Measurements from ENCODE around the gene DRAXIN.

DNA sequence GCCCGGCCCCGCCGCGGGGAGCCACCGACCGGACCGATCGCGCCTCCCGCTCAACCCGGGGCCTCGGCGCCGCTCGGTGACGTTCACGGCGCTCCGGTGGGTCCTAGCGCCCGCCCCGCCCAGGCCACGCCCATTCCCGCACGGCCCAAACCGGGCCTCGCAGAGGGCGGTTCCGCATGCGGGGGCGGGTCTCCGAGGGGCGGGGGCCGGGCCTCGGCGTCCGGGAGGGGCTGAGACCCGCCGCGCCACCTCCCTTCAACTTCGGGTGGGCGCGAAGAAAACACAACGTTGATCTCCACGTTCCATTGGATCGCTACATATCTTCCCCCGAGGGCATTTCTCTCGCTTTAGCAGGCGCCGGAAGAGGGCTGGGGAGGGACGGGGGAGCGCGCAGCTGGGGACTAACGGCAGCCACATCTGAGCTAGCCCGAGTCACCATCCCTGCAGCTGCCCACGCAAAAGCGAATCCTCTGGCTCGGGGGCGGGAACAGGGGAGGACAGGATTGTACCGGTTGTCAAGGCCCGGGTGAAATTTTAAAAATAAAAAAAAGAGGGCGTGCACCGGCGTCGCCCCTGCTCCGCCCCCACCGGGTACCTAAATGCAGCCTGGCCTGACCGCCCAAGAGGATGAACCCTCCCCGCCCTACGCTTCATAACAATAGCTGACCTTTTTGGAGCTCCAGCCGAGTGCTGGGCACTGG, 10.3 kb upstream of the DRAXIN start, which contains the start of gene MAD2L2:
- TF ChIP-seq, protein P1, sequence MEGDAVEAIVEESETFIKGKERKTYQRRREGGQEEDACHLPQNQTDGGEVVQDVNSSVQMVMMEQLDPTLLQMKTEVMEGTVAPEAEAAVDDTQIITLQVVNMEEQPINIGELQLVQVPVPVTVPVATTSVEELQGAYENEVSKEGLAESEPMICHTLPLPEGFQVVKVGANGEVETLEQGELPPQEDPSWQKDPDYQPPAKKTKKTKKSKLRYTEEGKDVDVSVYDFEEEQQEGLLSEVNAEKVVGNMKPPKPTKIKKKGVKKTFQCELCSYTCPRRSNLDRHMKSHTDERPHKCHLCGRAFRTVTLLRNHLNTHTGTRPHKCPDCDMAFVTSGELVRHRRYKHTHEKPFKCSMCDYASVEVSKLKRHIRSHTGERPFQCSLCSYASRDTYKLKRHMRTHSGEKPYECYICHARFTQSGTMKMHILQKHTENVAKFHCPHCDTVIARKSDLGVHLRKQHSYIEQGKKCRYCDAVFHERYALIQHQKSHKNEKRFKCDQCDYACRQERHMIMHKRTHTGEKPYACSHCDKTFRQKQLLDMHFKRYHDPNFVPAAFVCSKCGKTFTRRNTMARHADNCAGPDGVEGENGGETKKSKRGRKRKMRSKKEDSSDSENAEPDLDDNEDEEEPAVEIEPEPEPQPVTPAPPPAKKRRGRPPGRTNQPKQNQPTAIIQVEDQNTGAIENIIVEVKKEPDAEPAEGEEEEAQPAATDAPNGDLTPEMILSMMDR (conservative IDR thresholded peaks at IDR 0.05): no peak
- no peak for TF ChIP-seq ZFX (IDR thresholded peaks at IDR 0.05)

Measured in C4-2B (cell line).